ENCODE data around the gene SCYGR2. TPM values are rescaled to one million over a fixed set of nuclear protein-coding genes. Genes with fewer than 3 reads are reported as not detected.

SCYGR2 gene
- total RNA-seq, 2 experiments from 2014 or later, result not detected

- H3K4me1 ChIP-seq (ENCODE audit: insufficient read depth, low read length, poor library complexity, severe bottlenecking), result no peaks in the 10 kb centered on the region
- no peaks in the 10 kb centered on the region for H4K20me1 ChIP-seq (ENCODE audit: insufficient read depth, low read length)
- no peak overlapping the region for H3K27ac ChIP-seq (ENCODE audit: low read depth, low read length, poor library complexity, severe bottlenecking)
- TF ChIP-seq CTCF (conservative IDR thresholded peaks at IDR 0.05; ENCODE audit: low read length), result no peak
- TF ChIP-seq EZH2phosphoT487 (IDR thresholded peaks at IDR 0.05; ENCODE audit: borderline replicate concordance, low read depth, low read length), result no peak
- H3K9me2 ChIP-seq (ENCODE audit: insufficient read depth, low read length), result no peaks in the 10 kb centered on the region
- H2AFZ ChIP-seq (ENCODE audit: low read length), result no peak overlapping the region
- intact Hi-C loops (cut with micrococcal nuclease; ENCODE audit: unreplicated experiment), result no loop called here
- no peaks in the 10 kb centered on the region for H3K79me2 ChIP-seq (ENCODE audit: insufficient read depth, low read depth, low read length)
- POLR2A ChIA-PET, result interaction anchor here (0.6 to 2.5 kb wide), 2 partner anchors 11 to 171 kb away, joined by 3 to 8 read pairs; no protein-coding TSS in a partner anchor
- no peaks in the 10 kb centered on the region for H3K36me3 ChIP-seq (ENCODE audit: insufficient read depth, low read length)
- H3K9me3 ChIP-seq (ENCODE audit: low read length), result no peaks in the 10 kb centered on the region
- DNase-seq (ENCODE audit: low spot score), result no peak
- H3K4me2 ChIP-seq (ENCODE audit: low read length), result no peak overlapping the region
- CTCF ChIA-PET (ENCODE audit: unreplicated experiment), result no interaction called here
- no peak overlapping the region for H3K4me3 ChIP-seq (ENCODE audit: low read depth, low read length, poor library complexity, severe bottlenecking)
- BruUV-seq (replicated peaks), result no TSS peak
Measured at GRCh38 chr2:227565080-227565479, 33.6 kb upstream of the SCYGR2 start.

GRCh38 chr2:227566012-227566411 is 32.7 kb upstream of the SCYGR2 start:
- TF ChIP-seq EZH2phosphoT487 (IDR thresholded peaks at IDR 0.05; ENCODE audit: borderline replicate concordance, low read depth, low read length) (no peak), CTCF (conservative IDR thresholded peaks at IDR 0.05; ENCODE audit: low read length) (no peak)
- no peak for DNase-seq (ENCODE audit: low spot score)
- no peaks in the 10 kb centered on the region for H3K4me1 ChIP-seq (ENCODE audit: insufficient read depth, low read length, poor library complexity, severe bottlenecking)
- H3K27ac ChIP-seq (ENCODE audit: low read depth, low read length, poor library complexity, severe bottlenecking), result no peak overlapping the region
- no peaks in the 10 kb centered on the region for H3K36me3 ChIP-seq (ENCODE audit: insufficient read depth, low read length)
- no peaks in the 10 kb centered on the region for H3K79me2 ChIP-seq (ENCODE audit: insufficient read depth, low read depth, low read length)
- no peaks in the 10 kb centered on the region for H3K9me2 ChIP-seq (ENCODE audit: insufficient read depth, low read length)
- no peaks in the 10 kb centered on the region for H4K20me1 ChIP-seq (ENCODE audit: insufficient read depth, low read length)
- no TSS peak for BruUV-seq (replicated peaks)
- POLR2A ChIA-PET, result interaction anchor here (0.6 to 2.5 kb wide), 3 partner anchors 11 to 125 kb away, joined by 3 to 8 read pairs (median 7); no protein-coding TSS in a partner anchor
- no peak overlapping the region for H2AFZ ChIP-seq (ENCODE audit: low read length)
- H3K4me3 ChIP-seq (ENCODE audit: low read depth, low read length, poor library complexity, severe bottlenecking), result no peak overlapping the region
- H3K4me2 ChIP-seq (ENCODE audit: low read length), result no peak overlapping the region
- no peaks in the 10 kb centered on the region for H3K9me3 ChIP-seq (ENCODE audit: low read length)
- CTCF ChIA-PET (ENCODE audit: unreplicated experiment), result no interaction called here
- intact Hi-C loops (cut with micrococcal nuclease; ENCODE audit: unreplicated experiment), result no loop called here

- Histone ChIP-seq H3K4me2 (ENCODE audit: low read length) (no peak overlapping the region), H3K4me3 (ENCODE audit: low read depth, low read length, poor library complexity, severe bottlenecking) (no peak overlapping the region), H3K79me2 (ENCODE audit: insufficient read depth, low read depth, low read length) (no peaks in the 10 kb centered on the region), H3K36me3 (ENCODE audit: insufficient read depth, low read length) (no peaks in the 10 kb centered on the region), H3K4me1 (ENCODE audit: insufficient read depth, low read length, poor library complexity, severe bottlenecking) (no peaks in the 10 kb centered on the region), H3K9me3 (ENCODE audit: low read length) (no peaks in the 10 kb centered on the region), H3K9me2 (ENCODE audit: insufficient read depth, low read length) (no peaks in the 10 kb centered on the region), H3K27ac (ENCODE audit: low read depth, low read length, poor library complexity, severe bottlenecking) (no peak overlapping the region), H2AFZ (ENCODE audit: low read length) (no peak overlapping the region), H4K20me1 (ENCODE audit: insufficient read depth, low read length) (no peaks in the 10 kb centered on the region)
- no TSS peak for BruUV-seq (replicated peaks)
- DNase-seq (ENCODE audit: low spot score), result no peak
- TF ChIP-seq CTCF (conservative IDR thresholded peaks at IDR 0.05; ENCODE audit: low read length), result no peak
- TF ChIP-seq EZH2phosphoT487 (IDR thresholded peaks at IDR 0.05; ENCODE audit: borderline replicate concordance, low read depth, low read length), result no peak
- ChIA-PET POLR2A (no interaction called here), CTCF (ENCODE audit: unreplicated experiment) (no interaction called here)
- intact Hi-C loops (cut with micrococcal nuclease; ENCODE audit: unreplicated experiment), result no loop called here
Measured at GRCh38 chr2:227568852-227569169, 29.9 kb upstream of the SCYGR2 start.

Data from OCI-LY7 (cell line).